ENCODE results near the gene RNU1-2.
"Not testable (repeated sequence)": the region's sequence is repeated elsewhere in the genome, so short reads cannot be mapped to it uniquely, and the experiment has no call there.

Gene RNU1-2

DNA sequence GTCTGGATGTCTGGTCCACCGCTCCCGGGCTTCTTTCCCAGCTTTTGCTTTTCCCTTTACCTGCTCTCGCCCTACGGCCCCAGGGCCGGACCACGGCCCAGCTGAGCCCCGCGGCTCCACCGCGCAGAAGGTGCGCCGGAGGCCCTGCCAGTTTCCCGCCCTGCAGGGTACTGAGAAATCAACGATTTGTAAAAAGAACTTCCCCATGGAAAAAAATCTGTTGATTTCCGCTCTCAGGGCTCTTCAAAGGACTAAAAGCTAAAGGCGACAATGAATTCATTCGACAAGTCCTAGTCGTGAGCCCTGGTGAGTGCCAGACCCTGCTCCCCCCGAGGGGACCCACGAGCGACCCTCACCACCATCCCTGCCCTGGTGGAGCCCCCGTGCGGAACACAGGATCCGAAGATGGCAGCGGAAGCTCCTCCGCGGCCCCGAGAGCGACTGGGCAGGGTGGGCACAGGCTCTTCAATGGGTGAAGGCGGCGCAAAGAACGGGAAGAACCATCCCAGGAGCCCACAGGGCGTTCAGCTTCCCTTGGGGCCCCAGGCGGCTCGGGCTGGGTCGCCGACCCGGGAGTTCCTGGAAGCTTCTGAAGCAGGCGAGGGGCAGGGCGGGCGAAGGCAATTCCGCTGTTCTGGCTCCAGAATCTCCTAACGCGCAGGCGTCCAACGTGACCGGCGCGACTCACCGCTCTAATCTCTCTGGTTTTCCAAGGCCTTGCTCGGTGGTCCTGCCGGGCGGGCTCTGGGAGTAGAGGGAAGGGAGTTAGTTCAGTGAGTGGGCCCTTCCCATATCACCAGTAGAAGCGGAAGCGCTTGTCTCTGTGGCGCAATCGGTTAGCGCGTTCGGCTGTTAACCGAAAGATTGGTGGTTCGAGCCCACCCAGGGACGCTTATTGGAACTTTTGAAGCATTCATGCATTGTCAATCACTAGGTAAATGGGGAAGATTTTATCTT is 6.6 kb upstream of the RNU1-2 start:
- peak; percentile 86 for DNase-seq

DNA sequence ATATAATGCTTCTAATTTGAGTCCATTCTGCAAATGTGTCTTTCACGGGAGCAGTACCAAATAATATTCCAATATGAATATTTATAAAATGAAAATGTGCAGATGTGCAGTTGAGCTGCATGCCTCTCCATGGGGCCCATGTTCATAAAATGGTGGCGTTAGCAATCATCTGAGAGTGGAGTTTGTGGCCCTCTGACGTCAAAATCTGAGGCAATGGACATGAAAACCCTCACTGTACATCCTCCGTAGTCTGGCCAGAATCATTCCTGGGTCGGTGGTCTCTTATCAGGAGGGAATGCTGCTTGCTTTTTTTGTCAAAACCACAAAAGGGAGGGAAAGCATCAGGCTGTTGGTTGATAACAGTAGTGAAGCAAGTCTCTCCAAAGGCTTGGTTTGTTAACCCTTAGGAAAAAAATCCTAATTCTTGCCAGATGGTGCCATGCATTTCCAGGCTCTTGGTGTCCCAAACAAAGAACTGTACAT is 5.2 kb upstream of the RNU1-2 start:
- not testable (repeated sequence) for DNase-seq

DNA sequence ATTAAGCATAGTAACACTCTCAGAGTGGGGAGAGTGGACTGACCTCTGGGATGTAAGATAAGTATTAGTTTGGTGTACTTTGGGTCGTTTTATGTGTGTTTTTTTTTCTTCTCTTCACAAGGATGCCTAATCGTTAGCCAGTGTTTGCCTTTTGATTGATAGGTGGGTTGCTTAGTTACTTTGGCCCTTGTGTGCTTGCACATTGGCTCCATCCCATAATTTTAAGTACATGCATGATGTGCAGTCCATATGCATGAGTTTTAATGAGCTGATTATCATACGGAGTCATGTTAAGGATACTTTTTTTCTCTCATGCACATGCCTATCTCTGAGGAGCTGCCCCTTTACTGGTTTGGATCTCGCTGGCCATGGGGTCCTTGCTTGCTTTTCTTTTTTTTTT is 4.7 kb upstream of the RNU1-2 start:
- not testable (repeated sequence) for DNase-seq

DNA sequence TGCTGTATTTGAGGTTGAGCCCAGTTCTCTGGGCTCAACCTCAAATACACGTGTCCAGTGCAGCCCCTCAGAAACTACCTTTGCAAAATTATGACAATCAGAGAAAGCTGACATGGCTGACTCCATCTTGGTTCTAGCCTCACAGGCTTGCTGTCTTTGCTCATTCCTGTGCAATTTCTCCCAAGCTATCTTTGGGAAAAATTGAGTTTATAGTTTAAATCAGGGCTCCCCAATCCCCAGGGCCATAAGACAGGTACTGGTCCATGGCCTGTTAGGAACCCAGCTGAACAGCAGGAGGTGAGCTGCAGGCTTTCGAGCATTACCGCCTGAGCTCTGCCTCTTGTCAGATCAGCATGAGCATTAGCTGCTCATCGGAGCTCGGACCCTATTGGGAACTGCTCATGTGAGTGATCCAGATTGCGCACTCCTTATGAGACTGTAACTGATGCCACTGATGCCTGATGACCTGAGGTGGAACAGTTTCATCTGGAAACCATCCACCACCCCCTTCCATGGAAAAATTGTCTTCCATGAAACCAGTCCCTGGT is 2.7 kb upstream of the RNU1-2 start:
- not testable (repeated sequence) for DNase-seq

DNA sequence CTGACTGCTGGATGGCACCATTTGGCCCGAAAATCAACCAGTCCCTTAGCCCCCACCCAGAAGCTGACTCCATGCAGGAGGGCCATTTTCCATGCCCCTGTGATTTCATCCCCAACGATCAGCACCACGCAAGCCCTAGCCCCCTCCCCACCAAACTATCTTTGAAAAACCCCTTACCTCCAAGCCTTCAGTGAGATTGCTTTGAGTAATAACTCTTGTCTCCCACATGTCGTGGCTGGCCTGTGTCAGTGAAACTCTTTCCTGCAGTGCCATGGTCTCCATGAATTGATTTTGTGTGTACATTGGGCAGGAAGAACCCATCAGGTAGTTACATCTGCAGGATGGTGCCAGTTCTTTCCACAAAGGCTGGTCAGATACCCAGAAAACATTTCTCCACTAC is 2.0 kb upstream of the RNU1-2 start:
- not testable (repeated sequence) for DNase-seq

DNA sequence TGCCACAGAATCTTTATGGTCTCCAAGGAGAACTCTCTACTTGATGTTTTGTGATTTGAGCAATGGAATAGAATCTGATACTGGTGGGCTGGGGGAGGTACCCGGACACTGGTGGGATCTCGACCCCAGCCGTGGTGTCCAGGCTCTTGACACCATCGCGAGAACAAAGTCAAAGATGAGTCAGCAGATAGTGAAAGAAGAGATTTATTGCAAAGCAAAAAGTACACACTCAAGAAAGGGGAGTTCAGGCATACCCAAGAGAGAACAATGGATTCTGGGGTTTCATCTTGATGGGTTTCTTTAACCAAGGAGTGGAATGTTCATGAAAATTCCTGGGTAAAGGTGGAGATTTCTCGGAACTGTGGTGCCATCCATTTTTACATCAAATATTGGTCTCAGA is 1.4 kb upstream of the RNU1-2 start:
- DNase-seq, result not testable (repeated sequence)

DNA sequence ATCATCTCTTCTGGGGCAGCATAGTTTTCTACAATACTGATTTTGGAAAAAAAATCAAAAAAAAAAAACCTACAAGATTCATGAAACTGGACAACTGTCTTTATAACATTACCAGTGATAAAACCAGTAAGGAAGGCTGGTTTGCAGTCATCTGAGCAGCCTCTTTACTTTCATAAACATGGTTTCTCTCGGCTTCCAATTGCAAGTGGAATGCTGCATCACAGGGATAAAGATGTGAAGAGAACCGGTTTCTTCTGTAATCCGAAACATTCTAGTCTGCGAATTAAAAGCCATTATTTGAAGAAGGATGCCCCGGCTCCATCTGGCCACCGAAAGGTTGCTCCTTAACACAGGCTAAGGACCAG is 565 bp upstream of the RNU1-2 start:
- not testable (repeated sequence) for DNase-seq

DNA sequence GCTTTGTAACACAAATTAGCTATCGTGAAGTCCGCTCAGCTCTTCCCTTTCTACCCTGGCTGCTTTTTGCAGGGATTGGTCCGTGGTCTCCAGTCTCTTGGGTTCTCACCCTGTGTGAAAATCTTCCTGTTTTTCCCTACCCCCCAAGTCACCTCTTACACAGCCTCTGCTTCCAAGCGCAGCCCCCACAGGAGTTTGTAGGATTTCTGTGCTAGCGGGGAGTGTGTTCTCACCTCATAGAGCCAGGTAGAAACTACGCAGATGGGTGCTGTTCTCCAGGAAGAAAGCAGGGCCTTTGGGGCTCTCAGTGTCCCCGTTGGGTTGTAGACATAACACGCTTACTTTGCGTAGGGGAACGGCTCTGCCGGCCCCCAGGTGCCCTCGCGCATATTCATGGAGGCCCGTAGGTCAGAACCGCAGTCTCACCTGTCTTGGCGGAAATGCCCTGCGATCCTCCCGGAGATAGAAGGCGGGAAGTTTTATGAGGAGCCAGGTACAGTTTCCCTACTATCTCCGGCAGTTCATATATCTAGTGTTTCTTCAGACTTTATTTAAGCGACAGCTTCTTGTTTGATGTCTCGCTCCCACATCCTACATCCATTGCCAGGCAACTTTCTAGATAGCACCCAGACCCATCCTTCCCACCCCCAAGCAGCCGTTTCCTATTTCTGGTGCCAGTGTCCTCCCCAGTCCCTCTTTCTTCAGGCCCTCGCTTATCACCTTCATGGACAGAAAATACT is 706 bp downstream of the RNU1-2 start:
- DNase-seq, result peak; percentile 93

DNA sequence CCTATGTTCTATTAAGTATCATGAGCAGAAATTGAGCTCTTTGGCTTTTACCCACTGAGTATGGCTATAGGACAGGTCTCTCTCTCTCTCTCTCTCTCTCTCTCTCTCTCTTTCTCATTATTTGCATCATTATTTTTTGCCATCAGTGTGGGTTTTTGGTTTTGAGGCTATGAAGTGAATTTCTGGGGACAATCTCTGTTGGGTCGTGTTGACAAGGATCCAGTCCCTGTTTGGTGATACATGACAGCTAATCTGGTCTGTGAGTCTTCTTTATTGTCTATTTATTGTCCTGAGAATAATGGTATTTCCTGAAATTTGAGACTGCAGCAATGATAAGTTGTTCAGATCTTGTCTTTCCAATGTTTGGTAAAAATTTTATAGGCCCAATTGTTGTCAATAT is 1.9 kb downstream of the RNU1-2 start:
- not testable (repeated sequence) for DNase-seq

DNA sequence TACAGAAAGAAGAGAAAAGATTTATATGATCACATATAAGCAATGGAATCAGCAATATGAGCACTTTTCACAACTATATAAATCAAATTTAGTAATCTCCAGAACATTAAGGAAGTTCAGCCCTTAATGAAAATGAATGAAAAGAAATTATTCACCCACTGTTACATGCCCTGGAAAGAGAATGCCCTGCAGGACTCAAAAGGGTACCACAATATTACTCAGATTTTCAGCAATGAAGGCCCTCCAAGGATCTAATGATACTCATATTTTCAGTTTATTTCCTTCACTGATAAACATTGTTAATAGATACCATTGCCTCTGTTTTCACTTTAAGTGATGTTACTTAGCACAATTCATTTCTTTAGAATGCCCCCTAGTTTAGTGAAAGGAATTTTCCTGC is 2.5 kb downstream of the RNU1-2 start:
- DNase-seq, result not testable (repeated sequence)

DNA sequence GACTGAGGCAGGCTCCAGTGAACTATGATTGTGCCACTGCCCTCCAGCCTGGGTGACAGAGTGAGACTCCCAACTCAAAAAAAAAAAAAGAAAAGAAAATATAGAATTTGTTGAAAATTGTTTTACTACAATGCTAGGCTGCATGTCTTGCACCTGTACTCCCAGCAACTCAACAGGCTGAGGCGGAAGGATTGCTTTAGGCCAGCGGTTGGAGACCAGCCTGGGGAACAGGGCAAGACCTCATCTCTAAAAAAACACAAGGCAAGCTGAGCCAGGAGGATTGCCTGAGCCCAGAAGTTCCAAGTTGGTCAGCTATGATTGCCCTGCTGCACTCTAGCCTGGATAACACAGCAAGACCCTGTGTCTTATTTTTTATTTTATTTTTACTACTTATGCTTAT is 3.2 kb downstream of the RNU1-2 start:
- DNase-seq, result not testable (repeated sequence)

DNA sequence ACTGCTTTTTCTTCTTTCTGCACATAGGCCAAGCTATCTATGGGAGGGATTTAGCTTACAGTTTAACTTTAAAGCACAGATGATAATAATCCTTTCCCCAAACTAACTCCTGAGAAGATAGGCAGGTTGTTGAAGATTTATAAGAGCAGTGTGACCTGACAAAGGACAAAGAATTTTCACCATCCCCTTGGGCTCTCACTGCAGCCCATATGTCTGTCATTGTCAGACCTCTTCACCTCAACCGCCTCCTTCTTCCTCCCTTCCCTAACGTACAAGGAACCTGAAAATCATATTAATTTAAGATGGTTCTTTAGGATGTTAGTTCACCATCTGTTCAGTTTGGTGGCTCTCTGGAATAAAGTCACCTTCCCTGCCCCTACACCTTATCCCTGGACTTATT is 5.0 kb downstream of the RNU1-2 start:
- no peak for DNase-seq

DNA sequence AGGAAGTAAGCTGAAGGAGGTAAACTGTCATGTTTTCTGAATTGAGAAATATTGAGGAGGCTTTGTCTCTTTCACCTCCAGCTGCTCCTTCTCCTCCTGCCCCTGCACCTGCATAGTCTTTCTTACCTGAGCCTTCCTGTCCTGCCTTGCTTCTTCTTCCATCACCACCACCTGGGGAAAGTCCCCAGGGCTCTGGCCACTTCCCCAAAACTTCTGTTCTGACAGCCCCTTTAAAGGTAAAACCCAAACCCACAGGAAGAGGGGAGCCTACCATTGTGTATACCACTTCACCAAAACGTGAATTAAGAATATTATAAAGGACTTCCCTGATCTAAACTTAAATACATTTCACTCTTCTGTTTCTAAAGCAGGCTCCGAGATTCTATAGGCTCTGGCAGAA is 5.6 kb downstream of the RNU1-2 start:
- DNase-seq, result not testable (repeated sequence)

DNA sequence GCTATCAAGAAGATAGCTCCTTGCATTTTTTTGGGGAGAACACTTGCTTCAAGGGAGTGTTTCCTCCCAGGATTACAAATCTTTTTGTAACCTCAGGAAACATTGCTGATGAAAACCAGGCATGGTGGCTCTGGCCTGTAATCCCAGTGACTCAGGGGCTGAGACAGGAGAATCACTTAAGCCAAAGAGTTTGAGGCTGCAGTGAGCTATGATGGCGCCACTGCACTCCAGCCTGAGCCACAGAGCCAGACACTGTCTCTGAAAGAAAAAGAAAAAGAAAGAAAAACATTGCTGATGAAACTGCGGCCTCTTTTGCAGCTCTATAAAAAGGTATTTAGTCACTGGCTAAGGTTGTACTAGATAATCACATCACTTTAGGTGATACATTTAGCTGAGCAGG is 7.3 kb downstream of the RNU1-2 start:
- DNase-seq, result no peak

DNA sequence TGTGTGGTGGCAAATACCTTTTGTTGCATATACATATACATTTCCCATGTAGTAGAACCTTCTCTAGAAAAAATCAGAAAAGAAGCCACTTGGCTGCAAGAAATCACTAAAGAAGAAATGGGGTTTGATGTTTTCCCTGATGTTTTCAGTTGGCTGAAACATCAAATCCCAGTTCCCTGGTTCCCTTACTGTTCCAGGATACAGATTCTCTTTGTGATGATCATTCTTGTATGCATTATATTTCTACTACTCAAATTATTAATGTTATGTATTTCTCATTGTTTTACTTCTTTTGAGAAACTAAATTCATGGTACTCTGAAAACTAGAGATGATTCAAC is 7.6 kb downstream of the RNU1-2 start:
- no peak for DNase-seq

DNA sequence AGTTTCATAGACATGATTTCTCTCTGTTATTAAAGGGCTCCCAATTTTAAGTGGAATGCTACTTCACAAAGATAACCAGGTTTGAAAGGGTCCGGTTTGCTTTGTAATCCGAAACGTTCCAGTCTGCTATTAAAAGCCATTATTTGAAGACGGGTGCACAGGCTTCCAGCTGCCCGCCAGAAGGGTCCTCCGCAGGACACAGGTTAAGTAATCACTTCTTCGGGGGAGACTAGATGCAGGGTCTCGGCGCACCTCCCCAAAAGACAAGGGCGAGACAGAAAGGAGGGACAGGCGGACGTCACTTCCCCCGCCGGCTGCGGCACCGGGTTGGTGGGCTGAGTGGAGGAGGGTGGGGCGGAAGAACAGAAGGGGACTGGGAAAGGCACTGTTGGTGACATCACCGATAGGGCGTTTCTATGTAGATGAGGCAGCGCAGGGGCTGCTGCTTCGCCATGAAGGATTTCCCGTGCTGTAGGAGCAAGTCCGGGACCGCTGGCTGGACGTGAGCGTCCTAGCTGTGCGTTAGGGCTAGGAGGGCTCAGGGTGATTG is 8.9 kb downstream of the RNU1-2 start:
- peak; percentile 100 for DNase-seq

DNA sequence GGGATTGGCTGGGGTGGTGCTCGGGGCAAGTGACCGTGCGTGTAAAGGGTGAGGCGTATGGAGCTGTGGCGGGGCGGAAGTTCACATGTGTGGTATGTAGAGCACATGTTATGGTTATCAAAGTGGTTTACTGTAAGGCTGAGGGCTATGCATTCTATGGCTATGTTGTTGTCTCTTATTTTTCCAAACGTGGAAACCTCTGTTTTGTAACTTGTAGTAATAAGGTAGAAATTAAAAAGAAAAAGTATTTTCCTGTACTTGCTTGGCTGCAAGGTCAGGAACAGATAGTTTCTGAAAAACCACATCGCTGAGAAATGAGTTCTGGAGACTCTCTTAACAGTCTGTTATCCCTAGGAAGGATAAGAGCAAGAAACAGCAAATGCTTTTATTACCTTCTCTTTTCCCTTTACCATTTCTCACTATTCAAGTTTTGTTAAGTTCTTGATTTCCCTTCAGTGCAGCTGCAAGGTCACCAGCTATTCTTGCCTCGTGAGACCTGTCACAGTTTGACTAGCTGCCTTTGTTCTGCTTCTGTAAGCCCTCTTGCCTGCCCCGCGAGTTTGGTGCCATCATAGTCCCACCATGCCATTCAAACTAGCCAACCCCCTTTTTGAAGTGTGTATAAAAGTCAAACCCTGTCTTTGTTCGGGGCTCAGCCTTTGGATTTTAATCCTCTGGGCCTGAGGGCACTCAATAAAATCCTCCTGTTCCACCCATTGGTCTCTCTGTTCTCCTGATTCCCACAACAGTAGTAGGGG is 9.5 kb downstream of the RNU1-2 start:
- DNase-seq, result peak; percentile 84

DNA sequence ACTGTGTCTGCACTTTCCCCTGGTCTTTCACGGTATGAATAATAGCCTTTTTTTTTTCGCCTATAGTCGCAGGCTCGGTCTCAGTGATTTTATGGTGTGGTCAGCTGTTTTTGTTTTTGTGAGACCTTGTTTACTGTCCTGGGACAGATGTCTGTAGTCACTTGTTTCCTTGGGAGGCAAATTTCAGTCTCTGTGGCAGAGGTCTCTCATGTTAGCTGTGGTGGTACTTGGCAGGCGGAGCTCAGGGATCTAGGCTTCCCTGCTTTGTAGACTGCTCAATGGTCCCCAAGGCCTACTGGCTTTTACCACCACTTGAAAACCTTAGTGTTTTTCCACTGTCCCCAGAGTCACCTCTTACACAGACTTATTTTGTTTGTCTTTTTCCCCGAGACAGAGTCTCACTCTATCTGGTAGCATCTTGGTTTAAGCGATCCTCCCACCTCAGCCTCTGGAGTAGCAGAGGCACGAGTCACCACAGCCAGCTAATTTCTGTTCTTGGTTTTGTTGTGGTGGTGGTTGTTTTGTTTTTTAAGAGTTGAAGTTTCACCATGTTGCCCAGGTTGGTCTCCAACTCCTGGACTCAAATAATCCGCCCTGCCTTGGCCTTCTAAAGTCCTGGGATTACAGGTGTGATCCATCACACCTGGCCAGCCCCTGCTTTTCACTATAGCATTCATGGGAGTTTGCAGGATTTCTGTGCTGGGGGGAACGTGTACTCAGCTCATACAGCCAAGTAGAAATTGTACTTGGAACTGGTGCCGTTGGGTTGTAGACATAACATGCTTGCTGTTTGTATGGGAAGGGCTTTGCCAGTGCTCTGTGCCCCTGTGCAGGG is 10.3 kb downstream of the RNU1-2 start:
- DNase-seq, result no peak

DNA sequence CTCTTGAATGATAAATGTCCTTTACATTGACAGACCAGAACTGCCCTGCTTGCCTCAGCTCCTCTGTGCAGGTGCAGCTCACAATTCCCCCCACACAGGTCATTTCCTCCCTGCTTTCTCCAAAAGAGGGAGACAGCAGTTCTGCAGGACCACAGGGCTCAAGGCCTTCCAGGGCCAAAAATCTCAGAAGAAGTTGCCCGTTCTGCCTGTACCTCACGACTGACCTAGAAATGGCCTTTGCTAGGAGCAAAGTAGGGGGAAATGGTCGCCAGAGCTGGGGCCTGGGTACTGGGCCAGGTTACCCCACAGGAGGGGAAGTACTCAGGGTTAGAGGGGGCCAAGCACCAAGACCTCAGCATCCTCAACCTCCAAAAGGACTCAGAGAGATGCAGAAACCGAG is 11.1 kb downstream of the RNU1-2 start:
- no peak for DNase-seq

DNA sequence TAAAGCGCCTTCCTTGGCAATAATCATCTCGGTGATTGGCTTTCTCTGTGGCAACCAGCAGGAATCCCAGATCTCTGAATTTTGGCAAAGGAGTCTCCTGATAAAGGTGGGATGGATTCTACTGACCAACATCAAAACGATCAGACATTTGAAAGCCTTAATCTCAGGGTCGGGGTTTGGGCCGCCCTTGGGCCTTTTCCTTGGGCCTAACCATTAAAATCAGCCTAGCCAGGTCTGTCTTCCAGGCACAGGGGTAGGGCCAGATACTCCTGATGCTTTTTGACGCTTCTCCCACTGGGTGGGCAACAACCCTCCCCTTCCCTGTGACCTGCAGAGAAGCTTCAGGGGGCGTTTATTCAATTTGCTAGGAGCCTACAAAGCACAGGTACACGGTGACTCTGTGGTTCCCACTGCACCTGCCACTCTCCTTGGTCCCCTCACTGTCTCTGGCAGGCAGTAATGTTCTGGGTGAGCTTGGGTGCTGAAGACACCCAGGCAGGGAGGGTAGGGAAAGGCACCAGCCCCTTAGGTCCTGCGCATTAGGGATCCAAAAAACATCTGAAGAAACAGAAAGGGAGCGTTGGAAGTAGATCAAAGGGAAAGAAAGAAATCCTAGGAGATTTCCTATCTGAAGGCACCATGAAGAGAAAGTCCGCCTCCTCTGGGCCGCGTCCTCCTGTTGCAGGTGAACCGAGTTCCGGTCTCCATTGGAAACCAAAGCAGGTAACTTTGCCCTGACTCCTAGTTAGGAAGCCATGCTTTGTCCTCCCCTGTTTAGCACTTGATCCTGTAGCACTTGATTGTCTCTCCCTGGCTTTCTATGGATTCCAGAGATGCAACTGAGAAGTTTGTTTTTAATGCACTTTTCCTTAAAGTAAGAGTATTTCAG is 12.3 kb downstream of the RNU1-2 start:
- DNase-seq, result no peak
